Endothelial cell of umbilical vein (primary cell): ENCODE results near the gene SRSF9. TPM values are rescaled to one million over a fixed set of nuclear protein-coding genes. Genes with fewer than 3 reads are reported as not detected.
A peak's percentile ranks its signal among the peaks of the same experiment; 100 is the strongest.

ENCODE experiments used
- BruUV-seq: library from RNA; stranded (reverse); fragments of 400-500 nt; replicated peaks from 2 replicates; lab custom pipeline; 2021; lab: Mats Ljungman, UMichigan
- CTCF ChIA-PET: fragments of 300-600, 350-600 bp; sonication (Branson Sonifier 250); formaldehyde crosslinking; loops from one replicate; lab custom pipeline; 2021; ENCODE audit warnings: antibody characterized with exemption, inconsistent platforms; lab: Charles Lee
- POLR2A ChIA-PET: fragments of 300-600, 350-600 bp; sonication (Branson Sonifier 250); formaldehyde crosslinking; loops from one replicate; lab custom pipeline; 2021; ENCODE audit warnings: antibody characterized with exemption, inconsistent platforms; lab: Charles Lee
- DNase-seq: peaks from one replicate; pipeline ENCODE4 v3.0.0-alpha.2; 2011; ENCODE audit warnings: low read depth, low spot score
- FAIRE-seq: peaks from 2 replicates; lab custom pipeline; 2011; peaks lifted over from hg19 to GRCh38; lab: Jason Lieb, UNC
- H2AFZ ChIP-seq: 2 replicates; pipeline ENCODE4 v1.6.0; 2012; ENCODE audit warnings: low read depth, low read length, control low read depth, inconsistent platforms
- H3K27ac ChIP-seq: 2 replicates; pipeline ENCODE4 v1.5.1; 2011; ENCODE audit warnings: low read depth, mild to moderate bottlenecking, control low read depth, low read length, moderate library complexity; ENCODE audit not compliant: insufficient read depth
- H3K27me3 ChIP-seq, 2 experiments: 2 replicates each; pipeline versions ENCODE4 v1.6.0 to v1.6.1; 2011; ENCODE audit warnings: low read length in 2 of 2, mixed read lengths in 1 of 2; ENCODE audit not compliant: control insufficient read depth in 2 of 2, insufficient read depth in 2 of 2
- H3K36me3 ChIP-seq, 2 experiments: 2 replicates in 1 of 2; 3 replicates in 1 of 2; pipeline ENCODE4 v1.5.1; 2011; ENCODE audit warnings: low read length in 2 of 2, mild to moderate bottlenecking in 1 of 2, moderate library complexity in 1 of 2; ENCODE audit not compliant: control insufficient read depth in 2 of 2, insufficient read depth in 2 of 2; ENCODE audit errors: extremely low read depth in 1 of 2
- H3K4me1 ChIP-seq: 3 replicates; pipeline ENCODE4 v1.5.1; 2011; ENCODE audit warnings: mild to moderate bottlenecking, low read length; ENCODE audit not compliant: control insufficient read depth, insufficient read depth; ENCODE audit errors: extremely low read depth
- H3K4me2 ChIP-seq: 2 replicates; pipeline ENCODE4 v1.6.1; 2011; ENCODE audit warnings: low read length, control low read depth, mixed read lengths; ENCODE audit not compliant: insufficient read depth
- H3K4me3 ChIP-seq, 3 experiments: fragments of 200-600 bp in 1 of 3; sonication (generic), shearing (Covaris generic) in 1 of 3; replicated peaks in 1 of 3; 2 replicates each; pipeline ENCODE4 v1.5.1; 2011 to 2016; ENCODE audit warnings: control low read depth in 3 of 3, low read length in 3 of 3, mild to moderate bottlenecking in 2 of 3, inconsistent platforms in 1 of 3, low read depth in 1 of 3, moderate library complexity in 1 of 3; ENCODE audit not compliant: insufficient read depth in 1 of 3
- H3K79me2 ChIP-seq: 2 replicates; pipeline ENCODE4 v1.6.0; 2012; ENCODE audit warnings: low read length, inconsistent platforms; ENCODE audit not compliant: control insufficient read depth, insufficient read depth
- H3K9ac ChIP-seq: replicated peaks from 2 replicates; pipeline ENCODE3; 2011; ENCODE audit warnings: low read length, control low read depth; ENCODE audit not compliant: insufficient read depth; ENCODE audit errors: extremely low read depth
- H3K9me1 ChIP-seq: replicated peaks from 3 replicates; pipeline ENCODE4 v1.6.0; 2011; ENCODE audit warnings: mild to moderate bottlenecking, low read length; ENCODE audit not compliant: control insufficient read depth, insufficient read depth; ENCODE audit errors: extremely low read depth
- H3K9me3 ChIP-seq: replicated peaks from 2 replicates; pipeline ENCODE4 v1.5.1; 2012; ENCODE audit warnings: low read length, inconsistent platforms; ENCODE audit not compliant: control insufficient read depth, insufficient read depth
- H4K20me1 ChIP-seq: replicated peaks from 2 replicates; pipeline ENCODE3; 2011; ENCODE audit warnings: mild to moderate bottlenecking, low read length; ENCODE audit not compliant: control insufficient read depth, insufficient read depth; ENCODE audit errors: extremely low read depth
- EZH2 ChIP-seq: IDR thresholded peaks from 2 replicates; pipeline ENCODE4 v1.6.1; 2012; ENCODE audit warnings: borderline replicate concordance, low read depth, mild to moderate bottlenecking, moderate library complexity, low read length, inconsistent platforms; ENCODE audit not compliant: severe bottlenecking
- FOS ChIP-seq: IDR thresholded peaks from 2 replicates; pipeline ENCODE4 v1.6.1; 2011; ENCODE audit warnings: mild to moderate bottlenecking, low read length, moderate library complexity, borderline replicate concordance; ENCODE audit not compliant: insufficient read depth
- GATA2 ChIP-seq: IDR thresholded peaks from 2 replicates; pipeline ENCODE4 v1.7.0; 2011; ENCODE audit warnings: low read depth, mild to moderate bottlenecking, moderate library complexity, mixed read lengths, low read length; ENCODE audit not compliant: insufficient read length, insufficient read depth
- JUN ChIP-seq: IDR thresholded peaks from 2 replicates; pipeline ENCODE4 v1.6.1; 2011; ENCODE audit warnings: borderline replicate concordance, low read depth; ENCODE audit not compliant: insufficient read length, insufficient read depth
- MYC ChIP-seq: IDR thresholded peaks from one replicate; pipeline ENCODE4 v1.6.1; 2011; ENCODE audit warnings: mild to moderate bottlenecking, low read depth, low read length
- POLR2A ChIP-seq: IDR thresholded peaks from 2 replicates; pipeline ENCODE4 v1.6.1; 2012; ENCODE audit warnings: low read depth, mild to moderate bottlenecking, control low read depth, low read length
- POLR2AphosphoS5 ChIP-seq: IDR thresholded peaks from 2 replicates; pipeline ENCODE4 v1.6.1; 2012; ENCODE audit warnings: low read depth, mild to moderate bottlenecking, control low read depth, low read length, moderate library complexity; ENCODE audit not compliant: insufficient read depth
- dilution Hi-C: fragments of 300-500 bp; cut with MboI; formaldehyde crosslinking; loops from one replicate; pipeline ENCODE4 v1.15.0; 2019; ENCODE audit warnings: low sequenced_read_pairs; ENCODE audit not compliant: extremely low pct_ligation_motif_present
- intact Hi-C: fragments of 100-400 bp; cut with micrococcal nuclease; formaldehyde crosslinking; loops from one replicate; pipeline ENCODE4 v1.10.0; 2022
- polyA plus RNA-seq, 4 experiments: library from polyadenylated mRNA; depleted of rRNA in 3 of 4; stranded (reverse) in 3 of 4; unstranded in 1 of 4; fragments of >200 nt; gene quantifications; 2 replicates each; pipeline versions ENCODE4 v1.2.1 to v1.2.3, GENCODE V29; 2011 to 2012; ENCODE audit warnings: missing spikeins in 1 of 4
- total RNA-seq: library from RNA; stranded (reverse); gene quantifications from 2 replicates; pipeline ENCODE4 v1.2.3, GENCODE V29; 2021
- TF ChIP-seq, protein P1 (sequence below), 2 donors: IDR thresholded peaks; 1 replicate in 1 of 2; 2 replicates in 1 of 2; pipeline ENCODE4 v1.5.1; 2011; ENCODE audit warnings: low read length in 2 of 2, mild to moderate bottlenecking in 2 of 2, moderate library complexity in 2 of 2, control low read depth in 1 of 2, inconsistent platforms in 1 of 2, low read depth in 1 of 2; ENCODE audit not compliant: insufficient read depth in 1 of 2; ENCODE audit errors: extremely low read depth in 1 of 2
- TF ChIP-seq, protein P2 (sequence below): IDR thresholded peaks from 2 replicates; pipeline ENCODE4 v1.6.1; 2011; ENCODE audit not compliant: insufficient read depth, insufficient read length

SRSF9 gene
- total and polyA plus RNA-seq, 2 donors (not counting 3 experiments of a cell fraction or from before 2014, with no cell fraction given): 153 to 226 TPM

DNA sequence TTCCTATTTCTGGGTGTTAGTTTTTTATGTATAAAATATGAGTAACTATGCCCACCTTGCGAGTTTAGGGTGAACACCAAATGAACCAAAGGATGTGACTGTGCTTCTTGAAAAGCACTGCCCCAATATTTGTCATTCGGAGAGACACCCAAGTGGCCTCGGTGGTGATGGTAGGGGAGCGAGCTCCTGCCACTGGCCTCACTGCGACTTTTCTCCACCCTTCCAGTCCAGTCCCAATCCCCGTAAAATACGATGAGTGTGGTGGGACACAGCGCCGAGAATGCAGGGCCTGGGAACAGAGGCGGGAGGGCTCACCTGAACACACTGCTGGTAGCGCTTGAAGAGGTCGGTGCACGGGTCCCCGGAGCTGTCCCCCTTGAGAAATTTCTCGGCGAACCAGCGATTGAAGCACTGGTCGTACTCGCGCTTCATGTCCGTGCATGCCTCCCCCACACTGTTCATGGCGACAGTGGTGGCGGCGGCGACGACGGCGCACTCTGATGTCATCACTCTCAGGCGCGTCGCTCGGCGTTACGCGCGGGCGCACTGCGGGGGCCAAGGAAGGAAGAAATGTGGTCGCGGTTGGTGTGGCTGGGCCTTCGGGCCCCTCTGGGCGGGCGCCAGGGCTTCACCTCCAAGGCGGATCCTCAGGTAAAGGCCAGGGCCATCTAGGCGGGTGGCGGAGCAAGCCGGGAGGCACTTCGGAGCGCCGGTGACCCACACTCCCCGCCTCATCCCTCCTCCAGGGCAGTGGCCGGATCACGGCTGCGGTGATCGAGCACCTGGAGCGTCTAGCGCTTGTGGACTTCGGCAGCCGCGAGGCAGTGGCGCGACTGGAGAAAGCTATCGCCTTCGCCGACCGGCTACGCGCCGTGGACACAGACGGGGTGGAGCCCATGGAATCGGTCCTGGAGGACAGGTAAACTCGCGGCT lies 23.4 kb downstream of the SRSF9 start, which contains the start of the genes GATC and TRIAP1:
GATC (plus strand) TSS at position 534 of the 933 bp plus-strand sequence; CDS start at position 571, 37 bp downstream.
TRIAP1 (minus strand) TSS at position 474 of the 933 bp plus-strand sequence; CDS start at position 462, 12 bp downstream.
- FAIRE-seq (peak; percentile 82), DNase-seq (peak; percentile 92)
- Histone ChIP-seq H3K79me2 (peaks cover 51% of the 10 kb centered on the region), H2AFZ (peak within 1 kb of the TSS; percentile 53), H3K27ac (peak within 1 kb of the TSS; percentile 21), H3K9me1 (no peaks in the 10 kb centered on the region), H3K4me2 (peak within 1 kb of the TSS; percentile 91), H3K4me1 (peaks cover 15% of the 10 kb centered on the region), H4K20me1 (no peaks in the 10 kb centered on the region), H3K36me3 (peaks cover 4 to 8% of the 10 kb centered on the region in 2 experiments), H3K4me3 (peak within 1 kb of the TSS; percentile 49 to 75 (median 61)), H3K27me3 (no peaks in the 10 kb centered on the region), H3K9ac (peak within 1 kb of the TSS; percentile 67), H3K9me3 (no peaks in the 10 kb centered on the region)
- ChIA-PET CTCF (interaction anchor here (1.5 kb wide), 1 partner anchor 29 kb away, joined by 3 read pairs; no protein-coding TSS in a partner anchor), POLR2A (no interaction called here)
- TF ChIP-seq, protein P1, sequence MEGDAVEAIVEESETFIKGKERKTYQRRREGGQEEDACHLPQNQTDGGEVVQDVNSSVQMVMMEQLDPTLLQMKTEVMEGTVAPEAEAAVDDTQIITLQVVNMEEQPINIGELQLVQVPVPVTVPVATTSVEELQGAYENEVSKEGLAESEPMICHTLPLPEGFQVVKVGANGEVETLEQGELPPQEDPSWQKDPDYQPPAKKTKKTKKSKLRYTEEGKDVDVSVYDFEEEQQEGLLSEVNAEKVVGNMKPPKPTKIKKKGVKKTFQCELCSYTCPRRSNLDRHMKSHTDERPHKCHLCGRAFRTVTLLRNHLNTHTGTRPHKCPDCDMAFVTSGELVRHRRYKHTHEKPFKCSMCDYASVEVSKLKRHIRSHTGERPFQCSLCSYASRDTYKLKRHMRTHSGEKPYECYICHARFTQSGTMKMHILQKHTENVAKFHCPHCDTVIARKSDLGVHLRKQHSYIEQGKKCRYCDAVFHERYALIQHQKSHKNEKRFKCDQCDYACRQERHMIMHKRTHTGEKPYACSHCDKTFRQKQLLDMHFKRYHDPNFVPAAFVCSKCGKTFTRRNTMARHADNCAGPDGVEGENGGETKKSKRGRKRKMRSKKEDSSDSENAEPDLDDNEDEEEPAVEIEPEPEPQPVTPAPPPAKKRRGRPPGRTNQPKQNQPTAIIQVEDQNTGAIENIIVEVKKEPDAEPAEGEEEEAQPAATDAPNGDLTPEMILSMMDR (IDR thresholded peaks at IDR 0.05; ENCODE audit: extremely low read depth in 1 of 2, insufficient read depth in 1 of 2, low read depth in 1 of 2, low read length in 2 of 2): no peak
- TF ChIP-seq POLR2A (peak; percentile 88), MYC (peak; percentile 97), FOS (no peak), EZH2 (no peak), GATA2 (no peak), JUN (no peak), POLR2AphosphoS5 (peak; percentile 97)
- TF ChIP-seq, protein P2, sequence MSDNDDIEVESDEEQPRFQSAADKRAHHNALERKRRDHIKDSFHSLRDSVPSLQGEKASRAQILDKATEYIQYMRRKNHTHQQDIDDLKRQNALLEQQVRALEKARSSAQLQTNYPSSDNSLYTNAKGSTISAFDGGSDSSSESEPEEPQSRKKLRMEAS: peak; percentile 61
- TSS peak; percentile 63 for BruUV-seq
- intact Hi-C loops: loop anchor here (1.0 kb wide), 1 partner anchor 8 kb away; the partner anchor contains the start of gene COX6A1
- dilution Hi-C loops: no loop called here
